ENCODE data around the gene LCNL1.
"Not testable (repeated sequence)": the region's sequence is repeated elsewhere in the genome, so short reads cannot be mapped to it uniquely, and the experiment has no call there.

Gene LCNL1

DNA sequence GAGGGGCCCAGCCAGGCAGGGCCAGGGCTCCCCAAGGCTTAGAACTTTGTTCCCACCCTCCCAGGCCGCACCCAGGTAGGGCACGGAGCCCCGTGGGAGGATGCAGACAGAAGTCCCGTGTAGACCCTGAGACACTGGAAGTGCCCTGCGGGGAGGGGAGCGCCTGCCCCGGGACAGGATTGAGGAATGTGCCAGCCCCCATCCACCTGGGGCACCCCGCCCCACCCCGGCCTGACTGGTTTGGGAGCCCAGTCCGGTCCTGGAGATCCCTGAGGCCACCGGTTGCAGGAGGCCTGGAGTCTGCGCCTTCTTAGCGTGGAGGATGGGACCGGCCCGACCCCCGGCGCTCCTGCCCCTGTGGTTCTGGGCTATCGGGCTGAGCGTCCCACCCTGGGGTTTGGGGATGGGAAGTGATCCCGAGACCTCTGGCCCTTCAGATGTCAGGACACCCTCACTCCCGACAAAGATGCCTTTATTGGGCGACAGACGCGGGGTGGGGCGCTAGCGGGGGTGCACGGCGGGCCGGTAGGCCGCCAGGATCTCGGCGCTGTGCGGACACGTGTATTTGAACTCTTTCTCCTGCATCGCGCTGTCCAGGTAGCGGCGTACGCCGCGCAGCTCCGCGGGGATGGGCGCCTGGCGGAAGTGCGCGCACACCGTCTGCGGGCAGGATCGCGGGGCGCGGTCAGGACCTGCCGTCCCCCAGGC lies 11.5 kb downstream of the LCNL1 start:
- no peak for DNase-seq (ENCODE audit: low spot score)

DNA sequence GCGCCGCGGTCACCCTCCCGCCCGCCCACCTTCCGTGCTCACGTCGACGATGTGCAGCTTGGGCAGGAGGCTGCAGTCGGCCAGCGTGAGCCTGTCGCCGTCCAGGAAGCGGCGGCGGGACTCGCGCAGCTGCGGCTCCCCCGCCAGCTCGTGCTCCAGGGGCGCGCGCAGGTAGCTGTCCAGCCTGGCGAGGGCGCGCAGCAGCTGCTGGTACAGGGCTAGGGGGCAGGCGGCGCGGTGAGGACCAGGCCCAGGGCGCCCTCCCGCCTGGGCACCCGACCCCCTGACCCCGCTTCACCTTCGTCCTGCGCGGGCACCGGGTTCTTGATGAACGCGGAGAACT lies 12.1 kb downstream of the LCNL1 start:
- DNase-seq (ENCODE audit: low spot score), result no peak

GRCh38 chr9:136995362-136995761 lies 12.6 kb downstream of the LCNL1 start:
- no peak for DNase-seq (ENCODE audit: low spot score)

DNA sequence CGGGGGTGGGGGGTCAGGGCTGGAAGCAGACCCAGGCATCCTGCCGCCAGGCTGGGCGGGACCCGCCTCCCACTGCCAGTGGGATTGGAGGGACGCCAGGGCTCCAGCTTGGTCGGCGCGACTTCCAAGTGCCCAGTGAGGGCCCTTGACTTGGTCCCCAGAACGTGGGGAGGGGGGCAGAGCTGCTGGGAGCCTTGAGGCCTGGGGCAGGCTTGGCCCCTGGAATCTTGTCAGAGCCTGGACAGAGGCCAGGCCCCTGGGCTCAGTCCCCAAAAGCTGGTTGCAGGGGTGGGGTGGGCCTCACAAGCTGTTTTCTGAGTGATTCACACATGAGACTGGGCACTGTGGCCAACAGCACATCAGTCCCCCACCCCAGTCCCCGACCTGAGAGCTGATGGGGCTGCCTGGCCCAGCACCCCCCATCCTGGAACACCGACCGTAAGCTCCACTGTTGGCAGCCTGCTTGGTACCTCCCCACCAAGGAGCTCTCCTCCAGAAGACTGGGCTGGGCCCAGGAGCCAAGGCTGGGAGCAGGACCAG lies 13.0 kb downstream of the LCNL1 start:
- DNase-seq (ENCODE audit: low spot score), result no peak

- DNase-seq (ENCODE audit: low spot score), result no peak
Measured at GRCh38 chr9:136996361-136997292, 13.8 kb downstream of the LCNL1 start, which contains the start of gene CLIC3. TSS of gene CLIC3 (minus strand) at chr9:136996568. CDS start at chr9:136996543, 25 bp downstream.

- no peak for DNase-seq (ENCODE audit: low spot score)
Measured at GRCh38 chr9:136997371-136997770, 14.6 kb downstream of the LCNL1 start.

DNA sequence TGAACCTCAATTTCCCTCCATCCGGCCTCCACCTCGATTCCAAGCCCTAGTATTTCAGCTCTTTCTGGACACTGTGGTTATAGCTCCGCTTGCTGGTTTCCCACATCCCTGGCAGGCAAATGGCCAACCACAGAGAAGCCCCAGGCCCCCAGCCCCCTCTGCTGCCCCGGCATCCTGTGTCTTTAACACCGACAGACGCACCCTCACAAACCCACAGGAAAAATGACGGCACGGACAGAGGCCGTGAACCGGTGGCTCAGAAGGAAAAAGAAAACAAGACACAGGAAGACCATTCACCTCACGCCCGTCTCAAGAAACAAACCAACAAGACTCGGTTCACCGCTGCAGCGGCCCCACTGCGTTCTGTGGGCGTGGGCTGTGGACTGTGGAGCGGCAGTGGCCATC lies 15.0 kb downstream of the LCNL1 start:
- DNase-seq (ENCODE audit: low spot score), result no peak

GRCh38 chr9:137000177-137000930 lies 17.6 kb downstream of the LCNL1 start:
- no peak for DNase-seq (ENCODE audit: low spot score)

DNA sequence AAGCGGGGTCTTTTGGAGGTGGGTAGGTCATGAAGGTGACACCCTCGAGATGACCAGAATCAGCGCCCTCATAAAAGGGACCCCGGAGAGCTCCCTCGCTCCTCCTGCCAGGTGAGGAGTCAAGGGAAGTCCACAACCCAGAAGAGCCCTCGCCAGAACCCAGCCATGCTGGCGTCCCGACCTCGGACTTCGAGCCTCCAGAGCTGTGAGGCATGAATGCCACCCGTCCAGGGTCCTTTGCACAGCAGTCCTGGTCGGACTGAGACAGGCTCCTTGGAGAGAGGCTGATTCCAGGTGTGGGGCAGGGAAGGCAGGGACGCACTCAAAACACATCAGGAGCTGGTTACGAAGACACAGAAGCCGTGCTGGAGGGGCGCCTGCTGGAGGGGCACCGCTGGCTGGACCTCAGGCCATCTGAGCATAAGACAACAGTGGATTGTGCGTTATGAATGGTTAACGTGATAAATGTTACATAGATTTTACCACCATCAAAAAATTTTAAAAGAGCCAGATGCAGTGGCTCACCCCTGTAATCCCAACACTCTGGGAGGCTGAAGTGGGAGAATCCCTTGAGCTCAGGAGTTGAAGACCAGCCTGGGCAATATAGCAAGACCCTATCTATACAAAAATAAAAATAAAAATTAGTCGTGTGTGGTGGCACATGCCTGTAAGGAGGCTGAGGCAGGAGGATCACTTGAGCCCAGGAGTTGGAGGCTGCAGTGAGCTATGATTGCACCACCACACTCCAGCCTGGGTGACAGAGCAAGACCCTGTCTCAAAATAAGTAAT lies 19.3 kb downstream of the LCNL1 start:
- no peak for DNase-seq (ENCODE audit: low spot score)

DNA sequence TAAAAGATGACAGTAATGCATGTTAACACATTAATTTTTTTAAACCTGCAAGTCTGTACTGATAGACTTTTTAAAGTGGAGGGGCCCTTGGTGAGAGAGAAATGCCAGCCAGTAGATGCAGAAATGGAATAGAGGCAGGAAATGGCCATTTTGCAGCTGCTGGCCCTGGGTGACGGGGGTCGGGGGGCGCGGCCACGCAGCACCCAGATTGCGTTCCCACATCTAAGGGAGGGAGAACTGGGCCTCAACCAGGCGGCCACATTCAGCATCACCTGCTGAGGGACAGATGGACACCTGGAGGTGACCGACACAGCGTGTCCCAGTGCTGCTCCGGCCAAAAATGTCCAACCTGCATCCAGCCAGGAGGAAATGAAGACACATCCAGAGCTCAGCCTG lies 19.9 kb downstream of the LCNL1 start:
- DNase-seq (ENCODE audit: low spot score), result no peak

GRCh38 chr9:137004285-137004684 lies 21.5 kb downstream of the LCNL1 start:
- not testable (repeated sequence) for DNase-seq (ENCODE audit: low spot score)

GRCh38 chr9:137006116-137007003 lies 23.6 kb downstream of the LCNL1 start:
- DNase-seq (ENCODE audit: low spot score), result no peak

- DNase-seq (ENCODE audit: low spot score), result no peak
Measured at GRCh38 chr9:137007108-137007815, 24.5 kb downstream of the LCNL1 start.

- no peak for DNase-seq (ENCODE audit: low spot score)
Measured at GRCh38 chr9:137007816-137008270, 25.1 kb downstream of the LCNL1 start.

GRCh38 chr9:137008312-137008711 lies 25.5 kb downstream of the LCNL1 start:
- DNase-seq (ENCODE audit: low spot score), result no peak

DNA sequence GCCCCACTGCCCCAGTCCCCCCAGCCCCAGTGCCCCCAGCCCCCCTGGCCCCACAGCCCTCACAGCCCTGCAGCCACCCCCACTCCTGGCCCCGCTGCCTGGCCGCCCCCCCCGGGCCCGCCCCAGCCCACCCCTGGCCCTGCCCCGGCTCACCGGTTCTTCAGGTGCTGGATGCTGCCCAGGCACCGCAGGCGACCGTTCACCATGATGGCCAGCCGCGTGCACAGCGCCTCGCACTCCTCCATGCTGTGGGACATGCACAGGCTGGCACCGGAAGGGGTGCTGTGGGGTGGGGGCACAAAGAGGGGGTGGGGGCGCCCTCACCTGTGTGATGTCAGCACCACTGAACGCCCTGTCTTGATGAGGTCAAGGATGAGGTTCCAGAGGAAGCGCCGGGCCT lies 26.4 kb downstream of the LCNL1 start:
- DNase-seq (ENCODE audit: low spot score), result no peak

- no peak for DNase-seq (ENCODE audit: low spot score)
Measured at GRCh38 chr9:137009938-137010732, 27.3 kb downstream of the LCNL1 start.

DNA sequence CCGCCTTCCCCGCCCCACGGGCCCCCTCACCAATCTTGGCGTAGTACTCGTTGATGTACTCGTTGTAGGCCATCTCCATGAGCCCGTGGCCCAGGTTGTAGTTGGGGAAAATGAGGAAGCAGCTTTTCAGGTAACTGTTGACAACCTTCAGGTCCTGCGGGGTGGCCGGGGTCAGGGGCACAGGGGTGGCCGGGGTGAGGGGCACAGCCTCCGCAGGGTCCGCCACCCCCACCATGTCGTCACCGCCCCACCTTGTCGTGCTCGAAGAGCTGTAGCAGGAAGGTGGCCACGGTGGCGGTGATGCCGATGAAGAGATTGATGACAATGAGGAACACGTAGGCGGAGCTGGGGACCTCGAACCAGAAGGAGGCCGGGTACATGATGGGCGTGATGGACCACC lies 28.4 kb downstream of the LCNL1 start:
- no peak for DNase-seq (ENCODE audit: low spot score)

Measured in COLO829 (cell line).